NT2/D1 (cell line): ENCODE results near the gene PRAMEF33.
"Not testable (repeated sequence)": the region's sequence is repeated elsewhere in the genome, so short reads cannot be mapped to it uniquely, and the experiment has no call there.

Experiments
- SUZ12 ChIP-seq: IDR thresholded peaks from 2 replicates; pipeline ENCODE4 v1.6.1; 2011; ENCODE audit not compliant: insufficient read length, insufficient read depth; ENCODE audit errors: extremely low read depth
- YY1 ChIP-seq: IDR thresholded peaks from 2 replicates; pipeline ENCODE4 v1.6.1; 2011; ENCODE audit not compliant: insufficient read length, insufficient read depth

DNA sequence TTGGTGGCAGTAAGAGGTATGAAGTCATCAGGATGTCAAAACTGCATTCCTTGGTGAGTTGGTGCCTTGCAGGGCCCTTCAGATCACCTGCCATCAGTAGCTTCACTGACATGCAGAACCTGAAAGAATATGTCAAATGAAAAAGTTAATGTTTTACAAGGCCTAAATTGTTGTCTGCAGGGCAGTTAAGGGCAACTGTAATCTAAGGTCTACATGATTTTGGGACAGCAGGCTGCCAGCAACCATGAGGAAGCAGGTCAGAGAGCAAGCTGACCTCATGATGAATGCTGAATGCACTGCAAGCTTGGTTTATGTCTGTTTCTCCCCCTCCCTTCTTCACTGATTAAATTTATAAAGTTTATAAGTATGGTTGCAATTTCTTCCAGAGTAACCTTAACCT lies 1.1 kb upstream of the PRAMEF33 start:
- not testable (repeated sequence) for TF ChIP-seq YY1, SUZ12
